HG03469 (cell line): ENCODE measurements around the gene TRMO.

Experiments used
- ATAC-seq: cut with Tn5 transposase; IDR thresholded peaks from one replicate; pipeline ENCODE4 v1.9.1; 2021; ENCODE audit warnings: mild to moderate bottlenecking, moderate library complexity, moderate number of reproducible peaks; ENCODE audit not compliant: unreplicated experiment

TRMO gene

GRCh38 chr9:97904725-97905124 is 17.6 kb downstream of the TRMO start:
- no peak for ATAC-seq

DNA sequence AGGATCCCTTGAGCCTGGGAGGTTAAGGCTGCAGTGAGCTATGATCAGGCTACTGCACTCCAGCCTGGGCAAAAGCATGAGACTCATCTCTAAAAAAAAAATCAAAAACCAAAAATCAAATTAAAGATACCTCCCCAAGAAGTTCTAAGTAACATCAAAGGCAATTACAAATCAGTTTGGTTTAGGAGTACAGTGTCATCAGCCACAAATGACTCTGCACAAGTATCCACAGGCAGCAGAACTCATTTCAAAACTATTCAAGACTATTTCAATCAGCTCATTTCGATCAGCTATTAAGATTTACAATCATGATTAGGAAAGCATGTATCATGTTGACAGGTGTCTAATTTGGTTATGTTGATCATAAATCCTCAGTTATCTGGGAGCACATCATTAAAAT is 19.1 kb downstream of the TRMO start:
- no peak for ATAC-seq

- ATAC-seq = no peak
Observed at GRCh38 chr9:97900738-97901565, 21.3 kb downstream of the TRMO start.

DNA sequence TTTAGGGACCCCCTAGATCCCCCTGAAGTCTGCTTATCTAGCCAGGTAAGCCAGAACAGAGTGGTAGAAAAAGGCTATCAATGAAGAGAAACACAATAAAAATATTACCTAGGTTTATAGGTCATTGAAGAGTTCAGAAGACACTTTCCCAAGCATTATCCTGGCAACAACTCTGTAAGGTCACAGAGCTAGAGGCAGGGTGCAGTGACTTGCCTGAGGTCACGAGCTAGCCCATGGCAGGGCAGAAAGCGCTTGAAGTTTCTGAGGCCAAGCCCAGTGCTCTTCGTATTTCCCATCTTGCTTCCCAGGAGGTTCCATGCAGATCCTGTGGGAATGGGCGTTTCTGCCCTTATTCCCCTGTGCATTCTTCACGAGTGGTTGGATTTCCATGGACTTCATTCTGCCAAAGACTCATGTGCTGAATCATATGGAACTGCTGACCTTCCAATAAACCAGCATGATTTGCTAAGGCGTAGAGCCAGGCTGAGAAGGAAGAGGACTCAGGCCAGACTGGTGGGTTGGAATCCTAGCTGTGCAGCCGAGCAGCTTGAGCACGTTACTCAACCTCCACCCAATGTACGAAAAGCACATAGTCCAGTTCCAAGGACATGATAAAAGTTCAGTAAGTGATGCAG is 22.1 kb downstream of the TRMO start:
- ATAC-seq = no peak

- ATAC-seq = no peak
Observed at GRCh38 chr9:97895695-97896332, 26.5 kb downstream of the TRMO start.

GRCh38 chr9:97895211-97895610 is 27.1 kb downstream of the TRMO start:
- ATAC-seq = no peak

- no peak for ATAC-seq
Observed at GRCh38 chr9:97892421-97892820, 29.9 kb downstream of the TRMO start.

GRCh38 chr9:97891736-97892135 is 30.6 kb downstream of the TRMO start:
- no peak for ATAC-seq

DNA sequence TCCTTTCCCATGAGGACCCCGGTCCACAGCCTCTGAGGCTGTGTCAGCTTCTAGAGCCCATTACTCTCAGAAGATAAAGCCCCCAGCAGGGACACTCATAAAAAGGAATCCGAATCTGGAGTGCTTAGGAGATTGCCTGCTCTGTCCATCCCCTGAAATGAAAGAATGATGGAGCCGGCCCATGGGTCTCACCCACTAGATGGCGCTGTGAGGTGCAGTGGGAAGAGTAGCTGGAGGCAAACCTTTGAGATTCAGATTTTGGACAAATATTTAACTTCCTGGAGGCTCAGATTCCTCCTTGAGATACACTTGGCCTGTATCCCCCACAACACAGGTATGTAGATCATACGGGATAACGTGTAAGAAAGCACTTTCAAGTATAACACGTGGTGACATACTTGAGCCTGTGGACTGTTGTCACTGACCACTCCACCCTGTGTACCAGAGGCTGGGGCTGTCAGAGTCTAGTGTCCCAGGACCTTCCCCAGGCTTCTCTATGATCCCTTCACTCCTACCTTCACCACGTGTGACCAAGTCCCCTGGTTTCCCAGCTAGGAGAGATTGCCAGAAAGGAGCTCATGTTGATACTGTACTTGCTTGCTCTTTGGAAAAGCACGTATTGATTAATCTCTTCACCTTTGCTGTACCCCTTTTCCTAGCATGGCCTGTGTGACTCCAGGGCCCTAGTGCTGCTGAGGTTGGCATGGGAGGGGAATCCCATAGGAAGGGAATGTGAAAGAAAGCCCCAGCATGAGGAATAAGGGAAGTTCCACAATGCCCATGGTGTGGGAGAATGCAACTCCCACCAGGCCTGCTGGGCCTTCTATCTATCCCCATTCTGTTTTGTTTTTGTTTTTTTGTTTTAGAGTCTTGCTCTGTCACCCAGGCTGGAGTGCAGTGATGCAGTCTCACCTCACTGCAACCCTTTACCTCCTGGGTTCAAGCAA is 32.1 kb downstream of the TRMO start:
- ATAC-seq = no peak

GRCh38 chr9:97880336-97880735 is 42.0 kb downstream of the TRMO start:
- ATAC-seq = no peak

GRCh38 chr9:97876061-97876460 is 46.2 kb downstream of the TRMO start:
- no peak for ATAC-seq

DNA sequence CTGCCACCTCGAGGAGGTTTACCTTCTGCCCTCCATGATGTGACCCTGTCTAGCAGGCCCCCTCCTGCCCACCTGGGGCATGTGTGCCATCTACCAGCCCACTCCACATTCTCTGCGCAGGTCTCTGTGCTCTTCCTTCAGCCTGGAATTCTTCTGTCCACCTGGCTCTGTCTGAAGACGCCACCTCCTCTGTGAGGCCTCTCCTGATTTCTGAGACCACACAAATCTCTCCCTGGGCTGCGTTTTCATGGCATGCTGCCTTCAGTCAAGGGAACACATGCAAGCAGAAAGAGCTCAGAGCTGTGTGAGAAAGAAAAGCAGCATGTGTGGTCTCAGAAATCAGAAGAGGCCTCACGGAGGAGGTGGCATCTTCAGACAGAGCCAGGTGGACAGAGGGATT is 47.2 kb downstream of the TRMO start:
- no peak for ATAC-seq

DNA sequence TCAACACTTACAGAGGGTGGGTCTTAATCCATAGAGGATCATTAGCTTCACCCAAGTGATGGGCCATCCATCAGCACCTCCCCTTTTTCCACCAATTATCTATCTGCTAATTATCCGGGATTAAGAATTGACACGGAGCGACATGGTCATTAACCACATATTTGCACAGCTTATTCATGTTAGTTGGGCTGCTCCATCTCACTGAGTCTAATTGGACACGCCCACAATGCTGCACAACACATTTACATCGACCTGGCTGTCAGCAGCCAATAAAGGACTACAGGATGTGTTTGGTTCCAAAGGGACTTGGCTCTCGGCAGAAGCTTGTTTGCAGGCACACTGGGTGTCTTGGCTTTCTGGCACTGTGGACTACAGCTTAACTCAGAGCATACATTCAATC is 47.7 kb downstream of the TRMO start:
- no peak for ATAC-seq

GRCh38 chr9:97873882-97874281 is 48.4 kb downstream of the TRMO start:
- no peak for ATAC-seq

DNA sequence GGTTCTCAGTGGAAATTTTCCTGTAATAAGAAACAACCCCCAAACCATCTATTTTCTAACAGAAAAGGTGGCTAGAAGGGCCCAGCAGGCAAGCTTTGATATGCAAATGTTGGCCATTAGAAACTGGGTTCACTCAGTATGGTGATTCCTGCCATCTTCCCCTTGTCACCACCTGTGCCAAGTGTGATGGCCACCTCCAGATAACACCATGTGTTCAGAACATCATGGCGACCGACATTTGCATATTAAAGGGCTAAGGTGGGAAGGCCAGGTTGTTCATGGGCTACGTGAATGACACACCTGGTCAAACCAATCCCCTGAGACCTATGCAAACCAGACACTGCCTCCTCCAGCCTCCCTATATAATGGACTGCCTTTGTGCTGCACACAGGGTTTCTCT is 48.9 kb downstream of the TRMO start:
- no peak for ATAC-seq

GRCh38 chr9:97868859-97869258 is 53.4 kb downstream of the TRMO start:
- no peak for ATAC-seq

- peak; percentile 56 for ATAC-seq
Observed at GRCh38 chr9:97866848-97867247, 55.5 kb downstream of the TRMO start.

DNA sequence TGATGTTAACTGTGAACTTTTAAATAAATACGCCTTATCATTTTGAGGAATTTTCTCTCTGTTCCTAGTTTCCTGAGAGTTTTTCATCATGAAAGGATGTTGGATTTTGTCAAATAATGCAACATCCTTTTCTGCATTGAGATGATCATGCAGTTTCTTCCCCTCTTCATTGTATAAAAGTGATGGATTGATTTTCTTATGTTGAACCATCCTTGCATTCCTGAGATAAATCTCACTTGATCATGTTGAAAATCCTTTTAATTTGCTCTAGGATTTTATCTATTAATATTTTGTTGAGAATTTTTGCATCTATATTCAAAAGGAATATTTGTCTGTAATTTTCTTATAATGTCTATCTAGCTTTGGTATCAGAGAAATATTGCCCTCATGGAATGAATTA is 56.0 kb downstream of the TRMO start:
- ATAC-seq = no peak

- ATAC-seq = no peak
Observed at GRCh38 chr9:97864396-97864795, 57.9 kb downstream of the TRMO start.

DNA sequence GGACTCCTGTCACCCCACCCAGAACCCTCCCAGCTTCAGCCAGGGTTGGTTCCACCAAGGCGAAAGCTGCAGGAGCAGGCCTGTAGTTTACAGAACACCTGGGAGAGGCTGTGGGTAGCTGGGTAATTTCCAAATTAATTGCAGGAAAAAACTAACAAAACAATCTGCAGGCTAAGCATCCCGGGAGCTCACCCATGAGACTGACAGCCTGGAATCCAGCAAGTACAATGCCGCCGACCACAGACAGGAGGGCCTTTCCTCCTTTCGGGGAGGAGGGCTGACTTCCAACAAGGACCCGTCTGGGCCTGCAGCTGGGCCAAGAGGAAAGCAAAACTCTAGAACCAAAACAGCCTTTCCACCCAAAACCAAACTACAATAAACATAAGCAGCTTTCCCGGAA is 59.0 kb downstream of the TRMO start:
- no peak for ATAC-seq

GRCh38 chr9:97861148-97861475 is 61.2 kb downstream of the TRMO start:
- no peak for ATAC-seq
